Liver (tissue), 9 donors: ENCODE results near the gene LPP. TPM values are rescaled to one million over a fixed set of nuclear protein-coding genes. Genes with fewer than 3 reads are reported as not detected.

Experiments
- DNase-seq: peaks from one replicate; pipeline ENCODE4 v3.0.0-alpha.2; 2017; ENCODE audit warnings: low spot score
- H3K27ac ChIP-seq, 2 donors: one replicate each; pipeline ENCODE4 v1.7.0; 2013; ENCODE audit warnings: inconsistent platforms in 2 of 2, low read length in 2 of 2, control low read depth in 1 of 2, low read depth in 1 of 2, mild to moderate bottlenecking in 1 of 2
- H3K27me3 ChIP-seq, 4 donors: one replicate each; pipeline versions ENCODE4 v1.6.1 to v1.7.0; 2013; ENCODE audit warnings: low read length in 3 of 4, inconsistent platforms in 1 of 4, mild to moderate bottlenecking in 1 of 4, moderate library complexity in 1 of 4; ENCODE audit not compliant: control insufficient read depth in 4 of 4, insufficient read depth in 4 of 4
- H3K36me3 ChIP-seq, 4 donors: one replicate each; pipeline versions ENCODE4 v1.6.1 to v1.7.0; 2013; ENCODE audit warnings: low read length in 3 of 4, mild to moderate bottlenecking in 3 of 4, low read depth in 1 of 4, moderate library complexity in 1 of 4; ENCODE audit not compliant: control insufficient read depth in 4 of 4, insufficient read depth in 3 of 4
- H3K4me1 ChIP-seq, 4 donors: one replicate each; pipeline versions ENCODE4 v1.6.1 to v1.7.0; 2013; ENCODE audit warnings: low read length in 3 of 4, mild to moderate bottlenecking in 3 of 4, moderate library complexity in 1 of 4; ENCODE audit not compliant: control insufficient read depth in 4 of 4, insufficient read depth in 4 of 4
- H3K4me3 ChIP-seq, 3 donors: one replicate each; pipeline versions ENCODE4 v1.6.1 to v1.7.0; 2013; ENCODE audit warnings: low read length in 3 of 3, control low read depth in 1 of 3, low read depth in 1 of 3, mild to moderate bottlenecking in 1 of 3
- H3K9ac ChIP-seq, 2 donors: one replicate each; pipeline ENCODE4 v1.7.0; 2013; ENCODE audit warnings: low read length in 2 of 2, mild to moderate bottlenecking in 2 of 2, moderate library complexity in 2 of 2, control low read depth in 1 of 2, low read depth in 1 of 2
- H3K9me3 ChIP-seq, 4 donors: one replicate each; pipeline versions ENCODE4 v1.6.1 to v1.7.0; 2013; ENCODE audit warnings: low read length in 3 of 4; ENCODE audit not compliant: control insufficient read depth in 4 of 4
- ATF3 ChIP-seq: IDR thresholded peaks from 2 replicates; pipeline ENCODE4 v1.6.1; 2016; ENCODE audit warnings: antibody characterized with exemption
- CTCF ChIP-seq: fragments of 150-350 bp; IDR thresholded peaks from 2 replicates; pipeline ENCODE4 v1.5.1; 2017; ENCODE audit warnings: improper control_type of control experiment, low read depth, low read length; ENCODE audit not compliant: missing input control
- EGR1 ChIP-seq, 2 donors: IDR thresholded peaks; 2 replicates each; pipeline ENCODE4 v1.6.1; 2016 to 2018; ENCODE audit warnings: antibody characterized with exemption in 2 of 2, low read depth in 2 of 2
- FOXA1 ChIP-seq: IDR thresholded peaks from 2 replicates; pipeline ENCODE4 v1.6.1; 2016; ENCODE audit warnings: antibody characterized with exemption
- FOXA2 ChIP-seq: IDR thresholded peaks from 2 replicates; pipeline ENCODE4 v1.6.1; 2016; ENCODE audit warnings: antibody characterized with exemption
- GABPA ChIP-seq, 2 donors: IDR thresholded peaks in 1 of 2; conservative IDR thresholded peaks in 1 of 2; 2 replicates each; pipeline ENCODE4 v1.6.1; 2016; ENCODE audit warnings: antibody characterized with exemption in 2 of 2, mild to moderate bottlenecking in 1 of 2, moderate library complexity in 1 of 2
- HNF4A ChIP-seq, 2 donors: conservative IDR thresholded peaks; 2 replicates each; pipeline ENCODE4 v1.6.1; 2016; ENCODE audit warnings: antibody characterized with exemption in 2 of 2, mild to moderate bottlenecking in 2 of 2
- HNF4G ChIP-seq: IDR thresholded peaks from 2 replicates; pipeline ENCODE4 v1.6.1; 2016; ENCODE audit warnings: antibody characterized with exemption
- JUND ChIP-seq, 2 donors: IDR thresholded peaks; 2 replicates each; pipeline ENCODE4 v1.6.1; 2016; ENCODE audit warnings: antibody characterized with exemption in 2 of 2
- MAX ChIP-seq: IDR thresholded peaks from 2 replicates; pipeline ENCODE4 v1.6.1; 2016; ENCODE audit warnings: antibody characterized with exemption
- NR2F2 ChIP-seq: IDR thresholded peaks from 2 replicates; pipeline ENCODE4 v1.6.1; 2016; ENCODE audit warnings: antibody characterized with exemption
- RAD21 ChIP-seq, 2 donors: IDR thresholded peaks; 2 replicates each; pipeline ENCODE4 v1.6.1; 2016; ENCODE audit warnings: antibody characterized with exemption in 2 of 2, mild to moderate bottlenecking in 2 of 2
- REST ChIP-seq: IDR thresholded peaks from 2 replicates; pipeline ENCODE4 v1.6.1; 2016; ENCODE audit warnings: antibody characterized with exemption, mild to moderate bottlenecking
- RXRA ChIP-seq, 2 donors: IDR thresholded peaks; 2 replicates each; pipeline ENCODE4 v1.6.1; 2017 to 2018; ENCODE audit warnings: antibody characterized with exemption in 2 of 2, mild to moderate bottlenecking in 1 of 2
- SP1 ChIP-seq: IDR thresholded peaks from 2 replicates; pipeline ENCODE4 v1.6.1; 2018; ENCODE audit warnings: antibody characterized with exemption, mild to moderate bottlenecking
- TAF1 ChIP-seq: conservative IDR thresholded peaks from 2 replicates; pipeline ENCODE4 v1.6.1; 2016; ENCODE audit warnings: antibody characterized with exemption, mild to moderate bottlenecking
- YY1 ChIP-seq: IDR thresholded peaks from 2 replicates; pipeline ENCODE4 v1.6.1; 2016; ENCODE audit warnings: antibody characterized with exemption, mild to moderate bottlenecking
- ZBTB33 ChIP-seq: IDR thresholded peaks from 2 replicates; pipeline ENCODE4 v1.6.1; 2016; ENCODE audit warnings: antibody characterized with exemption
- WGBS: extraction: QIAGEN DNeasy Blood & Tissue Kit; methylation state at CpG from one replicate; pipeline ENCODE4 v1.1.7; 2013; 5-methylcytosine and 5-hydroxymethylcytosine counted together
- polyA plus RNA-seq, 2 donors: library from polyadenylated mRNA; stranded (reverse) in 1 of 2; unstranded in 1 of 2; fragments of 200-250 nt in 1 of 2; fragments of >200 nt in 1 of 2; fragmentation: Nextera tagmentation in 1 of 2; extraction: Ambion mirVana in 1 of 2; gene quantifications; one replicate each; pipeline versions ENCODE4 v1.2.1 to v1.2.3, GENCODE V29; 2013 to 2015
- total RNA-seq, 2 donors: library from RNA; depleted of rRNA; stranded (reverse); fragments of >200 nt; gene quantifications; one replicate each; pipeline ENCODE4 v1.2.3, GENCODE V29; 2014
- donor health status: healthy.
- donor health status: healthy.
- donor health status: healthy.
- donor health status: healthy.
- donor health status: healthy.

The LPP gene
- total and polyA plus RNA-seq, 4 donors = 3.3 to 53.7 (median 28.2) TPM

- peaks cover 0 to 6% (median 3%) of the 10 kb centered on the region in 4 donors for H3K4me1 ChIP-seq
- no peak overlapping the region for H3K9ac ChIP-seq
- no peak overlapping the region for H3K4me3 ChIP-seq
- no peak for TF ChIP-seq NR2F2
- no peak for TF ChIP-seq RXRA (IDR thresholded peaks at IDR 0.05)
- TF ChIP-seq FOXA2 = no peak
- no peak for TF ChIP-seq HNF4G
- no peak for TF ChIP-seq CTCF
- TF ChIP-seq HNF4A (conservative IDR thresholded peaks at IDR 0.05) = no peak
- no peak for TF ChIP-seq EGR1 (IDR thresholded peaks at IDR 0.05; ENCODE audit: low read depth in 2 of 2)
- no peak for TF ChIP-seq ZBTB33
- TF ChIP-seq MAX = no peak
- TF ChIP-seq RAD21 (IDR thresholded peaks at IDR 0.05) = no peak
- no peak for TF ChIP-seq TAF1
- no peak for TF ChIP-seq ATF3
- no peak for TF ChIP-seq JUND (IDR thresholded peaks at IDR 0.05)
- TF ChIP-seq GABPA (IDR thresholded peaks at IDR 0.05 in 1 of 2, conservative IDR thresholded peaks at IDR 0.05 in 1 of 2) = no peak
- no peak for TF ChIP-seq YY1
- TF ChIP-seq REST = no peak
- no peak for TF ChIP-seq FOXA1
- no peak for TF ChIP-seq SP1
- 92% methylated on average over 2 of the region's 2 CpGs for WGBS
- H3K27ac ChIP-seq = no peak overlapping the region
- H3K36me3 ChIP-seq = no peaks in the 10 kb centered on the region
- no peaks in the 10 kb centered on the region for H3K9me3 ChIP-seq
- no peaks in the 10 kb centered on the region for H3K27me3 ChIP-seq
- no peak for DNase-seq
These were observed 435.8 kb downstream of the LPP start for GRCh38 chr3:188589771-188590170.
